A673 (cell line): ENCODE results near the gene CCK.

Experiments used
- CTCF ChIP-seq: fragments of 300-800, 200-600 bp; sonication (generic); conservative IDR thresholded peaks from 2 replicates; pipeline ENCODE4 v1.5.1; 2017; ENCODE audit warnings: low read depth, mild to moderate bottlenecking, antibody characterized with exemption, low read length, moderate library complexity, mixed read lengths
- EZH2 ChIP-seq: fragments of 200-600 bp; sonication (generic); IDR thresholded peaks from 2 replicates; pipeline ENCODE4 v1.6.1; 2017; ENCODE audit warnings: borderline replicate concordance, low read depth, mild to moderate bottlenecking, mixed read lengths, antibody characterized with exemption, low read length; ENCODE audit not compliant: poor library complexity, severe bottlenecking

- no peak for TF ChIP-seq CTCF
- no peak for TF ChIP-seq EZH2
These were observed 37.1 kb upstream of the CCK start for GRCh38 chr3:42302924-42303634.
